DOHH2 (cell line): ENCODE measurements around the gene SESN1.

Experiments
- H3F3A ChIP-seq: fragments of 200-600 bp; sonication (generic), shearing (Covaris generic); 2 replicates; pipeline ENCODE4 v1.6.0; 2016; ENCODE audit warnings: antibody characterized with exemption, mild to moderate bottlenecking; ENCODE audit not compliant: control insufficient read depth, insufficient read depth
- H3K27ac ChIP-seq: fragments of 200-600 bp; sonication (generic); 2 replicates; pipeline ENCODE4 v1.5.1; 2014; ENCODE audit warnings: low read depth, mild to moderate bottlenecking, low read length, moderate library complexity
- H3K27me3 ChIP-seq: fragments of 200-600 bp; sonication (generic); 2 replicates; pipeline ENCODE4 v1.6.1; 2014; ENCODE audit warnings: mild to moderate bottlenecking, low read length, mixed read lengths; ENCODE audit not compliant: control insufficient read depth
- H3K36me3 ChIP-seq: fragments of 200-600 bp; sonication (generic); 2 replicates; pipeline ENCODE4 v1.6.1; 2014; ENCODE audit warnings: mild to moderate bottlenecking, low read length, moderate library complexity, mixed read lengths; ENCODE audit not compliant: control insufficient read depth
- H3K4me1 ChIP-seq: fragments of 200-600 bp; sonication (generic); 2 replicates; pipeline ENCODE4 v1.6.1; 2014; ENCODE audit warnings: mild to moderate bottlenecking, low read length, mixed read lengths; ENCODE audit not compliant: control insufficient read depth
- H3K4me2 ChIP-seq: fragments of 200-600 bp; sonication (generic); 2 replicates; pipeline ENCODE4 v1.6.0; 2014; ENCODE audit warnings: mild to moderate bottlenecking, low read length, moderate library complexity
- H3K4me3 ChIP-seq: fragments of 200-600 bp; sonication (generic); 2 replicates; pipeline ENCODE4 v1.5.1; 2014; ENCODE audit warnings: mild to moderate bottlenecking, low read length, mixed read lengths
- H3K79me2 ChIP-seq: fragments of 200-600 bp; sonication (generic); 2 replicates; pipeline ENCODE4 v1.6.1; 2014; ENCODE audit warnings: mild to moderate bottlenecking, low read length, mixed read lengths; ENCODE audit not compliant: control insufficient read depth
- H3K9me2 ChIP-seq: fragments of 200-600 bp; sonication (generic); replicated peaks from 2 replicates; pipeline ENCODE4 v1.6.1; 2014; ENCODE audit warnings: mild to moderate bottlenecking, low read length, mixed read lengths; ENCODE audit not compliant: control insufficient read depth
- H3K9me3 ChIP-seq: fragments of 200-600 bp; sonication (generic); 2 replicates; pipeline ENCODE4 v1.6.1; 2014; ENCODE audit warnings: antibody characterized with exemption, low read length, mixed read lengths; ENCODE audit not compliant: control insufficient read depth, insufficient read depth
- H4K20me1 ChIP-seq: fragments of 200-600 bp; sonication (generic); 2 replicates; pipeline ENCODE4 v1.6.0; 2014; ENCODE audit warnings: low read depth, mild to moderate bottlenecking, antibody characterized with exemption, low read length, moderate library complexity; ENCODE audit not compliant: control insufficient read depth, insufficient read depth
- CTCF ChIP-seq: fragments of 200-600 bp; sonication (generic); IDR thresholded peaks from one replicate; pipeline ENCODE4 v1.5.1; 2014; ENCODE audit warnings: antibody characterized with exemption, mild to moderate bottlenecking, low read depth, low read length; ENCODE audit not compliant: poor library complexity, severe bottlenecking
- EZH2phosphoT487 ChIP-seq: fragments of 200-600 bp; sonication (generic); IDR thresholded peaks from 2 replicates; pipeline ENCODE4 v1.6.1; 2017; ENCODE audit warnings: borderline replicate concordance, mild to moderate bottlenecking, antibody characterized with exemption, low read length, moderate library complexity, mixed read lengths

Gene SESN1

GRCh38 chr6:109000289-109000688, 94.4 kb downstream of the SESN1 start:
- H3K9me2 ChIP-seq: no peaks in the 10 kb centered on the region
- peaks cover 2% of the 10 kb centered on the region; the same call in 1 of the 2 replicates for H3K36me3 ChIP-seq
- H3K4me1 ChIP-seq: peaks cover 12% of the 10 kb centered on the region; the same call in 1 of the 2 replicates
- H3K79me2 ChIP-seq: no peaks in the 10 kb centered on the region
- H3K9me3 ChIP-seq: no peaks in the 10 kb centered on the region
- no peak overlapping the region for H3K27ac ChIP-seq
- no peaks in the 10 kb centered on the region for H3F3A ChIP-seq
- no peaks in the 10 kb centered on the region for H4K20me1 ChIP-seq
- H3K4me3 ChIP-seq: no peak overlapping the region
- H3K4me2 ChIP-seq: no peak overlapping the region
- TF ChIP-seq EZH2phosphoT487: no peak
- no peak for TF ChIP-seq CTCF
- no peaks in the 10 kb centered on the region for H3K27me3 ChIP-seq

- TF ChIP-seq EZH2phosphoT487: no peak
- no peak for TF ChIP-seq CTCF
- H3F3A ChIP-seq: no peaks in the 10 kb centered on the region
- H3K4me3 ChIP-seq: no peak overlapping the region
- H3K9me2 ChIP-seq: no peaks in the 10 kb centered on the region
- no peaks in the 10 kb centered on the region for H3K79me2 ChIP-seq
- H3K27me3 ChIP-seq: no peaks in the 10 kb centered on the region
- peaks cover 2% of the 10 kb centered on the region; the same call in 1 of the 2 replicates for H3K36me3 ChIP-seq
- H3K9me3 ChIP-seq: no peaks in the 10 kb centered on the region
- H3K4me2 ChIP-seq: no peak overlapping the region
- H4K20me1 ChIP-seq: no peaks in the 10 kb centered on the region
- H3K4me1 ChIP-seq: peaks cover 12% of the 10 kb centered on the region; the same call in 1 of the 2 replicates
- H3K27ac ChIP-seq: no peak overlapping the region
Observed at GRCh38 chr6:108999428-108999827, 95.2 kb downstream of the SESN1 start.

- no peaks in the 10 kb centered on the region for H3K79me2 ChIP-seq
- H3F3A ChIP-seq: no peaks in the 10 kb centered on the region
- peaks cover 12% of the 10 kb centered on the region; the same call in 1 of the 2 replicates for H3K4me1 ChIP-seq
- TF ChIP-seq EZH2phosphoT487 (no peak), CTCF (no peak)
- H3K27me3 ChIP-seq: no peaks in the 10 kb centered on the region
- H3K36me3 ChIP-seq: peaks cover 2% of the 10 kb centered on the region; the same call in 1 of the 2 replicates
- no peak overlapping the region for H3K27ac ChIP-seq
- no peak overlapping the region for H3K4me2 ChIP-seq
- H4K20me1 ChIP-seq: no peaks in the 10 kb centered on the region
- no peak overlapping the region for H3K4me3 ChIP-seq
- no peaks in the 10 kb centered on the region for H3K9me3 ChIP-seq
- H3K9me2 ChIP-seq: no peaks in the 10 kb centered on the region
Observed at GRCh38 chr6:108998485-108998884, 96.2 kb downstream of the SESN1 start.
